Endothelial cell of umbilical vein (primary cell): ENCODE data around the gene UNC5B.

Experiments used
- EZH2 ChIP-seq: IDR thresholded peaks from 2 replicates; pipeline ENCODE4 v1.6.1; 2012; ENCODE audit warnings: borderline replicate concordance, low read depth, mild to moderate bottlenecking, moderate library complexity, low read length, inconsistent platforms; ENCODE audit not compliant: severe bottlenecking
- FOS ChIP-seq: IDR thresholded peaks from 2 replicates; pipeline ENCODE4 v1.6.1; 2011; ENCODE audit warnings: mild to moderate bottlenecking, low read length, moderate library complexity, borderline replicate concordance; ENCODE audit not compliant: insufficient read depth
- JUN ChIP-seq: IDR thresholded peaks from 2 replicates; pipeline ENCODE4 v1.6.1; 2011; ENCODE audit warnings: borderline replicate concordance, low read depth; ENCODE audit not compliant: insufficient read length, insufficient read depth
- MYC ChIP-seq: IDR thresholded peaks from one replicate; pipeline ENCODE4 v1.6.1; 2011; ENCODE audit warnings: mild to moderate bottlenecking, low read depth, low read length
- POLR2A ChIP-seq: IDR thresholded peaks from 2 replicates; pipeline ENCODE4 v1.6.1; 2012; ENCODE audit warnings: low read depth, mild to moderate bottlenecking, control low read depth, low read length
- POLR2AphosphoS5 ChIP-seq: IDR thresholded peaks from 2 replicates; pipeline ENCODE4 v1.6.1; 2012; ENCODE audit warnings: low read depth, mild to moderate bottlenecking, control low read depth, low read length, moderate library complexity; ENCODE audit not compliant: insufficient read depth
- TF ChIP-seq, protein P1 (sequence below), 2 donors: IDR thresholded peaks; 1 replicate in 1 of 2; 2 replicates in 1 of 2; pipeline ENCODE4 v1.5.1; 2011; ENCODE audit warnings: low read length in 2 of 2, mild to moderate bottlenecking in 2 of 2, moderate library complexity in 2 of 2, control low read depth in 1 of 2, inconsistent platforms in 1 of 2, low read depth in 1 of 2; ENCODE audit not compliant: insufficient read depth in 1 of 2; ENCODE audit errors: extremely low read depth in 1 of 2
- TF ChIP-seq, protein P2 (sequence below): IDR thresholded peaks from 2 replicates; pipeline ENCODE4 v1.6.1; 2011; ENCODE audit not compliant: insufficient read depth, insufficient read length

GRCh38 chr10:71273506-71273905 is 61.1 kb downstream of the UNC5B start:
- TF ChIP-seq JUN (no peak), POLR2A (no peak), POLR2AphosphoS5 (no peak), MYC (no peak), EZH2 (no peak), FOS (no peak)
- TF ChIP-seq, protein P1, sequence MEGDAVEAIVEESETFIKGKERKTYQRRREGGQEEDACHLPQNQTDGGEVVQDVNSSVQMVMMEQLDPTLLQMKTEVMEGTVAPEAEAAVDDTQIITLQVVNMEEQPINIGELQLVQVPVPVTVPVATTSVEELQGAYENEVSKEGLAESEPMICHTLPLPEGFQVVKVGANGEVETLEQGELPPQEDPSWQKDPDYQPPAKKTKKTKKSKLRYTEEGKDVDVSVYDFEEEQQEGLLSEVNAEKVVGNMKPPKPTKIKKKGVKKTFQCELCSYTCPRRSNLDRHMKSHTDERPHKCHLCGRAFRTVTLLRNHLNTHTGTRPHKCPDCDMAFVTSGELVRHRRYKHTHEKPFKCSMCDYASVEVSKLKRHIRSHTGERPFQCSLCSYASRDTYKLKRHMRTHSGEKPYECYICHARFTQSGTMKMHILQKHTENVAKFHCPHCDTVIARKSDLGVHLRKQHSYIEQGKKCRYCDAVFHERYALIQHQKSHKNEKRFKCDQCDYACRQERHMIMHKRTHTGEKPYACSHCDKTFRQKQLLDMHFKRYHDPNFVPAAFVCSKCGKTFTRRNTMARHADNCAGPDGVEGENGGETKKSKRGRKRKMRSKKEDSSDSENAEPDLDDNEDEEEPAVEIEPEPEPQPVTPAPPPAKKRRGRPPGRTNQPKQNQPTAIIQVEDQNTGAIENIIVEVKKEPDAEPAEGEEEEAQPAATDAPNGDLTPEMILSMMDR (IDR thresholded peaks at IDR 0.05; ENCODE audit: extremely low read depth in 1 of 2, insufficient read depth in 1 of 2, low read depth in 1 of 2, low read length in 2 of 2) = no peak
- TF ChIP-seq, protein P2, sequence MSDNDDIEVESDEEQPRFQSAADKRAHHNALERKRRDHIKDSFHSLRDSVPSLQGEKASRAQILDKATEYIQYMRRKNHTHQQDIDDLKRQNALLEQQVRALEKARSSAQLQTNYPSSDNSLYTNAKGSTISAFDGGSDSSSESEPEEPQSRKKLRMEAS = no peak
